ENCODE results near the gene HMGCS1. TPM values are rescaled to one million over a fixed set of nuclear protein-coding genes. Genes with fewer than 3 reads are reported as not detected.

HMGCS1 gene
- total RNA-seq, 2 experiments from 2014 or later, result 43.3 to 52.7 TPM

DNA sequence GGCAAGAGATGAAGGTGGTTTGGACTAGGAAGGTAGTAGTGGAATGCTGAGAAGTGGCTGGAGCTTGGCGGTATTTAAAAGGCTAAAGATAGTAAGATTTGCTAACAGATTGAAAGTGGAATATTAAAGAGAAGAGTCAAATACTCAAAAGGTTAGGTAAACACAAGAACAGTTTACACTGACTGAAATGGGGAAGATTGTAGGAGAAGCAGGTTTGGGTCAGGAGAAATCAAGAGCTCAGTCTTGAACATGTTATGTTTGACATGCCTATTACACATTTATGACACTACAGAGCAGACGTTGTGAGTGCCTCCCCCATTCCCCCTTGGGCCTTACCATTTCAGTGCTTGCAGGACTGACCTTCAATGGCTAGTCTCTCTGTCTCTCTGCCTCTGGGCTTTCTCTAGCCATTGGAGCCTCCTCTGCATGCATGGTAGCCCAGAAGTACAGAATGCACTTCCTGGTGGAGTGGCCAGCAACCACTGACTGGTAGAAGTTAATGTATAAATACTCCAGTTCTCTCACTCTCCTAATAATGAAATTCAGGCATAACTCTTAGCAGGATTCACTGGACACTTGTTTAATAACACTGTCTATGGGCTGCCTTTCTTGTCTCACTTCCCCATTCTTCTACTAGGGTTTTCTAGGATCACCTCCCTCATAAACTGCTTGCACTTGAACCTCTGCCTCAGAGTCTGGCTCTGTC, 56.8 kb downstream of the HMGCS1 start:
- no peak overlapping the region for H3K4me3 Mint-ChIP-seq
- no peak for DNase-seq
- H3K36me3 Mint-ChIP-seq (ENCODE audit: low read depth), result no peaks in the 10 kb centered on the region
- Histone ChIP-seq H3K4me3 (ENCODE audit: low read length) (no peak overlapping the region), H3K27ac (ENCODE audit: low read depth in 1 of 2, low read length in 2 of 2) (no peak overlapping the region), H3K36me3 (ENCODE audit: insufficient read depth, low read length) (no peaks in the 10 kb centered on the region), H3K4me1 (ENCODE audit: insufficient read depth, low read length) (no peaks in the 10 kb centered on the region), H3K9me3 (ENCODE audit: control insufficient read depth in 1 of 2, insufficient read depth in 1 of 2, low read length in 2 of 2) (no peaks in the 10 kb centered on the region), H3K27me3 (ENCODE audit: control insufficient read depth in 1 of 2, insufficient read depth in 2 of 2, low read length in 2 of 2) (no peaks in the 10 kb centered on the region)
- ATAC-seq (ENCODE audit: poor library complexity), result no peak
- ChIA-PET POLR2A (no interaction called here), CTCF (interaction anchor here (1.0 kb wide), 1 partner anchor 133 kb away, joined by 4 read pairs; no protein-coding TSS in a partner anchor)
- H3K27ac Mint-ChIP-seq, result no peak overlapping the region
- H3K4me1 Mint-ChIP-seq (ENCODE audit: low read depth), result no peaks in the 10 kb centered on the region
- intact Hi-C loops (cut with DNase I, micrococcal nuclease), result no loop called here
- no peaks in the 10 kb centered on the region for H3K9me3 Mint-ChIP-seq
- TF ChIP-seq, protein P1, sequence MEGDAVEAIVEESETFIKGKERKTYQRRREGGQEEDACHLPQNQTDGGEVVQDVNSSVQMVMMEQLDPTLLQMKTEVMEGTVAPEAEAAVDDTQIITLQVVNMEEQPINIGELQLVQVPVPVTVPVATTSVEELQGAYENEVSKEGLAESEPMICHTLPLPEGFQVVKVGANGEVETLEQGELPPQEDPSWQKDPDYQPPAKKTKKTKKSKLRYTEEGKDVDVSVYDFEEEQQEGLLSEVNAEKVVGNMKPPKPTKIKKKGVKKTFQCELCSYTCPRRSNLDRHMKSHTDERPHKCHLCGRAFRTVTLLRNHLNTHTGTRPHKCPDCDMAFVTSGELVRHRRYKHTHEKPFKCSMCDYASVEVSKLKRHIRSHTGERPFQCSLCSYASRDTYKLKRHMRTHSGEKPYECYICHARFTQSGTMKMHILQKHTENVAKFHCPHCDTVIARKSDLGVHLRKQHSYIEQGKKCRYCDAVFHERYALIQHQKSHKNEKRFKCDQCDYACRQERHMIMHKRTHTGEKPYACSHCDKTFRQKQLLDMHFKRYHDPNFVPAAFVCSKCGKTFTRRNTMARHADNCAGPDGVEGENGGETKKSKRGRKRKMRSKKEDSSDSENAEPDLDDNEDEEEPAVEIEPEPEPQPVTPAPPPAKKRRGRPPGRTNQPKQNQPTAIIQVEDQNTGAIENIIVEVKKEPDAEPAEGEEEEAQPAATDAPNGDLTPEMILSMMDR (IDR thresholded peaks at IDR 0.05), result no peak
- peaks cover 23% of the 10 kb centered on the region for H3K27me3 Mint-ChIP-seq

DNA sequence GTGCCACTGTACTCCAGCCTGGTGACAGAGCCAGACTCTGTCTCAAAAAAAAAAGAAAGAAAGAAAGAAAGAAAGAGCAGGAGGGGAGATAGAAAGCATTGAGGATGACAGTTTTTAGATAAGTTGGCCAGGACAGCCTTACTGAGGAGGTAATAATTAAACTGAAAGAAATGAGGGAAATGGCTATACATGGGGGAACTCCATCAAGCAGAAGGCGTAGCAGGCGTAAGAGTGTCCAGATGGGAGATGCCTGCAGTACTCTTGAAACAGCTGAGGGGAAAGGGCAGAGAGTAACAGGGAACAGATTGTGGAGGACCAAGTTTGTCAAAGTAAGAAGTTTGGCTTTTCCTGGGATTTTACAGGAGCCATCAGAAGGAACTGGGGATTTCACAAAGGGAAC, 57.5 kb downstream of the HMGCS1 start:
- H3K4me1 Mint-ChIP-seq (ENCODE audit: low read depth), result no peaks in the 10 kb centered on the region
- CTCF ChIA-PET, result interaction anchor here (1.0 kb wide), 1 partner anchor 134 kb away, joined by 4 read pairs; no protein-coding TSS in a partner anchor
- Histone ChIP-seq H3K27ac (ENCODE audit: low read depth in 1 of 2, low read length in 2 of 2) (no peak overlapping the region), H3K4me1 (ENCODE audit: insufficient read depth, low read length) (no peaks in the 10 kb centered on the region), H3K9me3 (ENCODE audit: control insufficient read depth in 1 of 2, insufficient read depth in 1 of 2, low read length in 2 of 2) (no peaks in the 10 kb centered on the region), H3K36me3 (ENCODE audit: insufficient read depth, low read length) (no peaks in the 10 kb centered on the region), H3K4me3 (ENCODE audit: low read length) (no peak overlapping the region), H3K27me3 (ENCODE audit: control insufficient read depth in 1 of 2, insufficient read depth in 2 of 2, low read length in 2 of 2) (no peaks in the 10 kb centered on the region)
- no peak overlapping the region for H3K4me3 Mint-ChIP-seq
- no peak for DNase-seq
- no peak overlapping the region for H3K27ac Mint-ChIP-seq
- peaks cover 23% of the 10 kb centered on the region for H3K27me3 Mint-ChIP-seq
- no peaks in the 10 kb centered on the region for H3K36me3 Mint-ChIP-seq (ENCODE audit: low read depth)
- intact Hi-C loops (cut with DNase I, micrococcal nuclease), result no loop called here
- no peak for ATAC-seq (ENCODE audit: poor library complexity)
- POLR2A ChIA-PET, result no interaction called here
- TF ChIP-seq, protein P1 (IDR thresholded peaks at IDR 0.05), result no peak
- no peaks in the 10 kb centered on the region for H3K9me3 Mint-ChIP-seq

DNA sequence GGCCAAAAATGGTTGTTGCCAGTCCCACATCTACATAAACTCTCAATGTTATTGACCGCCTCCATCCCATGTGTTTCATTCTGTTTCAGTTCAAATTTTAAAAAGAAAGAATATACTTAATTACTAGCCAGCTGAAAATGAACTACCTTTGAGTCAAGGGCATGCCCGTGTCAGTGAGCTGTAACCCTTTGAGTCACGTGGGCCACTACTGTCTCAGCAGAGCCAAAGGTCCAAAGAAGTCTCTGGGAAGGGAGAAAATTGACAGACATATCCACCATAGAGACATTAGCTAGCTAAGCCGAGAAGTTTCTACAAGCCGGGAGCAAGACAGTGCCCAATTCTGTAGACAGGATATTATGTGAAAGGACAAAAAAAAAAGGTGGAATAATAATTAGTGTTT, 61.5 kb downstream of the HMGCS1 start:
- H3K27me3 Mint-ChIP-seq, result peaks cover 20% of the 10 kb centered on the region
- no peak for DNase-seq
- Histone ChIP-seq H3K27me3 (ENCODE audit: control insufficient read depth in 1 of 2, insufficient read depth in 2 of 2, low read length in 2 of 2) (no peaks in the 10 kb centered on the region), H3K27ac (ENCODE audit: low read depth in 1 of 2, low read length in 2 of 2) (no peak overlapping the region), H3K36me3 (ENCODE audit: insufficient read depth, low read length) (no peaks in the 10 kb centered on the region), H3K4me1 (ENCODE audit: insufficient read depth, low read length) (no peaks in the 10 kb centered on the region), H3K9me3 (ENCODE audit: control insufficient read depth in 1 of 2, insufficient read depth in 1 of 2, low read length in 2 of 2) (no peaks in the 10 kb centered on the region), H3K4me3 (ENCODE audit: low read length) (no peak overlapping the region)
- no peaks in the 10 kb centered on the region for H3K36me3 Mint-ChIP-seq (ENCODE audit: low read depth)
- no peak overlapping the region for H3K4me3 Mint-ChIP-seq
- no peak overlapping the region for H3K27ac Mint-ChIP-seq
- POLR2A ChIA-PET, result no interaction called here
- CTCF ChIA-PET, result no interaction called here
- H3K4me1 Mint-ChIP-seq (ENCODE audit: low read depth), result no peaks in the 10 kb centered on the region
- intact Hi-C loops (cut with DNase I, micrococcal nuclease), result no loop called here
- no peaks in the 10 kb centered on the region for H3K9me3 Mint-ChIP-seq
- TF ChIP-seq, protein P1 (IDR thresholded peaks at IDR 0.05), result no peak
- ATAC-seq (ENCODE audit: poor library complexity), result no peak
